ENCODE results near the gene EOLA1. TPM values are rescaled to one million over a fixed set of nuclear protein-coding genes. Genes with fewer than 3 reads are reported as not detected.
"Not testable (repeated sequence)": the region's sequence is repeated elsewhere in the genome, so short reads cannot be mapped to it uniquely, and the experiment has no call there.

EOLA1 gene
- total and polyA plus RNA-seq, 2 experiments from 2014 or later: 2.5 to 3.3 TPM

GRCh38 chrX:149522916-149523315, 17.9 kb upstream of the EOLA1 start (continued):
- TF ChIP-seq ZNF462 (CRISPR knock-in tag; IDR thresholded peaks at IDR 0.05) (no peak), CTCF (conservative IDR thresholded peaks at IDR 0.05; ENCODE audit: low read depth in 2 of 2) (no peak), REST (IDR thresholded peaks at IDR 0.05; ENCODE audit: unreplicated experiment) (no peak), NANOG (IDR thresholded peaks at IDR 0.05; ENCODE audit: borderline replicate concordance) (no peak), STAT1 (IDR thresholded peaks at IDR 0.05; ENCODE audit: unreplicated experiment) (no peak)

- H3K4me1 ChIP-seq (ENCODE audit: insufficient read depth); H3K27ac ChIP-seq (ENCODE audit: low read depth); DNase-seq (ENCODE audit: low spot score); H4K20me1 ChIP-seq (replicated peaks; ENCODE audit: insufficient read depth); H3K9me3 Mint-ChIP-seq; H3K27ac Mint-ChIP-seq; H3K36me3 ChIP-seq (ENCODE audit: insufficient read depth); H2AFZ ChIP-seq; H3K27me3 ChIP-seq (ENCODE audit: insufficient read depth); H3F3A ChIP-seq (replicated peaks; ENCODE audit: low read depth); H3K79me2 ChIP-seq (replicated peaks; ENCODE audit: insufficient read depth); H3K36me3 Mint-ChIP-seq (ENCODE audit: low read depth); H3K4me2 ChIP-seq; H3K9me2 ChIP-seq (ENCODE audit: insufficient read depth); H3K4me3 ChIP-seq; H3K4me3 Mint-ChIP-seq; H3K27me3 Mint-ChIP-seq (ENCODE audit: insufficient read depth, low read depth, poor library complexity): not testable (repeated sequence)
- H3K4me1 Mint-ChIP-seq: peaks cover 12% of the 10 kb centered on the region; the same call in 2 of the 3 replicates
- ATAC-seq: peak; percentile 75
Measured at GRCh38 chrX:149525389-149525788, 15.4 kb upstream of the EOLA1 start.

Data from GM23338 (cell line).